HEK293 (cell line): Measurements from ENCODE around the gene CACNA1F.

ENCODE experiments used
- GLI2 ChIP-seq: fragments of 450-650 bp; formaldehyde crosslinking; IDR thresholded peaks from 2 replicates; pipeline ENCODE4; 2017; ENCODE audit warnings: missing biosample characterization, missing genetic modification characterization, low read depth, borderline replicate concordance
- GLIS1 ChIP-seq: fragments of 450-650 bp; formaldehyde crosslinking; IDR thresholded peaks from 2 replicates; pipeline ENCODE4 v1.5.1; 2016; ENCODE audit warnings: missing biosample characterization, missing genetic modification characterization
- GLIS2 ChIP-seq: fragments of 450-650 bp; formaldehyde crosslinking; IDR thresholded peaks from 2 replicates; pipeline ENCODE4 v1.5.1; 2016; ENCODE audit warnings: missing biosample characterization, missing genetic modification characterization
- HOXA7 ChIP-seq: sonication (generic); formaldehyde crosslinking; IDR thresholded peaks from 2 replicates; pipeline ENCODE4 v1.8.1; 2022; ENCODE audit warnings: missing genetic modification reagents, borderline replicate concordance
- KLF7 ChIP-seq: fragments of 450-650 bp; formaldehyde crosslinking; IDR thresholded peaks from 2 replicates; pipeline ENCODE4 v1.5.1; 2016; ENCODE audit warnings: missing biosample characterization, missing genetic modification characterization, borderline replicate concordance
- SALL2 ChIP-seq: fragments of 450-650 bp; formaldehyde crosslinking; IDR thresholded peaks from 2 replicates; pipeline ENCODE4 v1.5.0; 2017; ENCODE audit warnings: missing biosample characterization, mild to moderate bottlenecking, missing genetic modification characterization, borderline replicate concordance
- SCRT1 ChIP-seq: fragments of 450-650 bp; formaldehyde crosslinking; IDR thresholded peaks from 2 replicates; pipeline ENCODE4 v1.5.1; 2016; ENCODE audit warnings: missing biosample characterization, missing genetic modification characterization, borderline replicate concordance
- SETDB1 ChIP-seq: IDR thresholded peaks from one replicate; pipeline ENCODE4 v1.6.1; 2017; ENCODE audit warnings: mild to moderate bottlenecking, low read length, moderate library complexity, mixed read lengths; ENCODE audit not compliant: insufficient read length
- ZEB2 ChIP-seq: fragments of 450-650 bp; formaldehyde crosslinking; IDR thresholded peaks from 2 replicates; pipeline ENCODE4 v1.5.1; 2016; ENCODE audit warnings: missing biosample characterization, missing genetic modification characterization
- ZFP3 ChIP-seq: fragments of 450-650 bp; formaldehyde crosslinking; IDR thresholded peaks from 2 replicates; pipeline ENCODE4 v1.5.1; 2016; ENCODE audit warnings: low read depth, missing biosample characterization, missing genetic modification characterization
- ZNF121 ChIP-seq: fragments of 450-650 bp; formaldehyde crosslinking; IDR thresholded peaks from 2 replicates; pipeline ENCODE4 v1.5.1; 2016; ENCODE audit warnings: missing biosample characterization, missing genetic modification characterization
- ZNF132 ChIP-seq: fragments of 450-650 bp; formaldehyde crosslinking; IDR thresholded peaks from 2 replicates; pipeline ENCODE4 v1.5.1; 2017; ENCODE audit warnings: missing biosample characterization, missing genetic modification characterization, borderline replicate concordance
- ZNF155 ChIP-seq: fragments of 450-650 bp; formaldehyde crosslinking; IDR thresholded peaks from 2 replicates; pipeline ENCODE4 v1.5.1; 2016; ENCODE audit warnings: missing biosample characterization, missing genetic modification characterization
- ZNF184 ChIP-seq: fragments of 450-650 bp; IDR thresholded peaks from 2 replicates; pipeline ENCODE4 v1.5.1; 2018; ENCODE audit warnings: missing biosample characterization, mild to moderate bottlenecking, missing genetic modification characterization
- ZNF202 ChIP-seq: fragments of 450-650 bp; formaldehyde crosslinking; IDR thresholded peaks from 2 replicates; pipeline ENCODE4 v1.5.1; 2016; ENCODE audit warnings: missing biosample characterization, missing genetic modification characterization, borderline replicate concordance
- ZNF23 ChIP-seq: fragments of 450-650 bp; formaldehyde crosslinking; IDR thresholded peaks from 2 replicates; pipeline ENCODE4 v1.5.1; 2016; ENCODE audit warnings: missing biosample characterization, missing genetic modification characterization, borderline replicate concordance
- ZNF239 ChIP-seq: fragments of 450-650 bp; formaldehyde crosslinking; IDR thresholded peaks from 2 replicates; pipeline ENCODE4 v1.5.1; 2016; ENCODE audit warnings: missing biosample characterization, missing genetic modification characterization
- ZNF24 ChIP-seq: fragments of 450-650 bp; formaldehyde crosslinking; IDR thresholded peaks from 2 replicates; pipeline ENCODE4 v1.5.1; 2016; ENCODE audit warnings: missing biosample characterization, missing genetic modification characterization
- ZNF311 ChIP-seq: fragments of 450-650 bp; formaldehyde crosslinking; IDR thresholded peaks from 2 replicates; pipeline ENCODE4 v1.5.1; 2017; ENCODE audit warnings: missing biosample characterization, missing genetic modification characterization, borderline replicate concordance
- ZNF350 ChIP-seq: fragments of 450-650 bp; formaldehyde crosslinking; IDR thresholded peaks from 2 replicates; pipeline ENCODE4 v1.5.0; 2017; ENCODE audit warnings: missing biosample characterization, mild to moderate bottlenecking, missing genetic modification characterization
- ZNF37A ChIP-seq: fragments of 450-650 bp; IDR thresholded peaks from 2 replicates; pipeline ENCODE4 v1.5.1; 2018; ENCODE audit warnings: missing biosample characterization, missing genetic modification characterization
- ZNF426 ChIP-seq: fragments of 450-650 bp; formaldehyde crosslinking; IDR thresholded peaks from 2 replicates; pipeline ENCODE4 v1.5.1; 2017; ENCODE audit warnings: missing biosample characterization, missing genetic modification characterization, mild to moderate bottlenecking, inconsistent platforms, moderate library complexity
- ZNF514 ChIP-seq: fragments of 450-650 bp; formaldehyde crosslinking; IDR thresholded peaks from 2 replicates; pipeline ENCODE4 v1.5.1; 2016; ENCODE audit warnings: missing biosample characterization, missing genetic modification characterization
- ZNF544 ChIP-seq: fragments of 450-650 bp; formaldehyde crosslinking; IDR thresholded peaks from 2 replicates; pipeline ENCODE4 v1.5.0; 2017; ENCODE audit warnings: missing biosample characterization, missing genetic modification characterization
- ZNF610 ChIP-seq: fragments of 450-650 bp; formaldehyde crosslinking; IDR thresholded peaks from 2 replicates; pipeline ENCODE4 v1.5.1; 2016; ENCODE audit warnings: missing biosample characterization, missing genetic modification characterization, borderline replicate concordance
- ZNF623 ChIP-seq: fragments of 450-650 bp; formaldehyde crosslinking; IDR thresholded peaks from 2 replicates; pipeline ENCODE4 v1.5.1; 2016; ENCODE audit warnings: missing biosample characterization, missing genetic modification characterization
- ZSCAN30 ChIP-seq: fragments of 450-650 bp; IDR thresholded peaks from 2 replicates; pipeline ENCODE4 v1.5.1; 2018; ENCODE audit warnings: missing biosample characterization, mild to moderate bottlenecking, missing genetic modification characterization, moderate library complexity
- TF ChIP-seq, protein P1 (sequence below): fragments of 450-650 bp; formaldehyde crosslinking; IDR thresholded peaks from 2 replicates; pipeline ENCODE4; 2016; ENCODE audit warnings: missing biosample characterization, missing genetic modification characterization
- TF ChIP-seq, protein P2 (sequence below): fragments of 450-650 bp; formaldehyde crosslinking; IDR thresholded peaks from 2 replicates; pipeline ENCODE4 v1.5.1; 2016; ENCODE audit warnings: missing biosample characterization, missing genetic modification characterization
- TF ChIP-seq, protein P3 (sequence below): fragments of 450-650 bp; formaldehyde crosslinking; IDR thresholded peaks from 2 replicates; pipeline ENCODE4 v1.5.1; 2016; ENCODE audit warnings: missing biosample characterization, missing genetic modification characterization
- TF ChIP-seq, protein P4 (sequence below): fragments of 450-650 bp; formaldehyde crosslinking; IDR thresholded peaks from 2 replicates; pipeline ENCODE4 v1.5.1; 2016; ENCODE audit warnings: missing biosample characterization, missing genetic modification characterization
- TF ChIP-seq, protein P5 (sequence below): fragments of 450-650 bp; formaldehyde crosslinking; IDR thresholded peaks from 2 replicates; pipeline ENCODE4 v1.5.1; 2016; ENCODE audit warnings: missing biosample characterization, missing genetic modification characterization

The CACNA1F gene

DNA sequence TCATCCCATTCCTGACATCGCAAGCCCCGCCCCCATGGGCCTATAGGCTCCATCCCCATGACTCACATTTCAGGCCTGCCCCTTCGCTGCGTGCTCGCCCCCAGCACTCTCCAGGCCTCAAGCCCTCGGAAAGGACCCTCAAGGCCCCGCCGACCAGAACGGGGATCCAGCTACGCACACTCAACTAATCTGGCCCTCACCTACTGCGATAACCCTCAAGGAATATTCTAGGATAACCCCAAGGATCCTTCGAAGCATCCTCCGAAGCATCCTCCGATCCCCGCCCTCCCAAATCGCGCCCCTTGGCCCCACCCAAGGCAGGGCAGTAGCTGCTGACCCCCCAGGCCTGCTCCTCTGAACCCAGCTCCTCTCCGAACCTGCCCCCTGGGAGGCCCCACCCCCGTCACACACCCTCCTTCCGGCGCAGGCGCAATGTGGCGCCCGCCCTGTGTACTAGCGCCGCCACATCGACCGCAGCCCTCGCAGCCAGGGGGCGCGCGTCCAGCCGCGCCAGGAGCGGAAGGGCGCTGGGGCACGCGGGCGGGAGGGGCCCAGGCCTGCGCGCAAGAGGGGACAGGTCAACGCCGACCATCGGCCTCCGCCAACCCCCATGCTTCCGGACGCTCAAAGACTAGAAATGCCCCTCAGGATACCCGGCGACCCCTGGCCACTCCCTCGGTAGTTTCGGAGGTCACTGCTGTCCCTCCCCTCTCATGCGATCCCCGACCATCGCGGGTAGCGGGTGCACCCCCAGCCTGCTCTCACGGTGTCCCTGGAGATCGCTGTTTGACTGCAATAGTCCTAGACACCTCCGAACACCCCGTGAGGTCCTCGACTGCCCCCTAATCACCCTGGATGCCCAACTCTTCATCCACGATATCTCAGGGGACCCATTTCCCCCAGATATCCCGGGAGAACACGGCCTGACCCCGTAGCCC lies 77.0 kb downstream of the CACNA1F start (continued):
- TF ChIP-seq SALL2 (tag by site-specific recombination) (no peak), ZNF121 (tag by site-specific recombination) (0 out of 2 replicates have a peak, but pooled peaks have one; percentile 19), ZNF202 (tag by site-specific recombination) (no peak), ZNF623 (tag by site-specific recombination) (no peak), ZNF155 (no peak), HOXA7 (no peak), ZNF610 (0 out of 2 replicates have a peak, but pooled peaks have one; percentile 26), ZNF311 (no peak), ZNF37A (tag by site-specific recombination) (no peak), ZNF514 (tag by site-specific recombination) (no peak), ZSCAN30 (tag by site-specific recombination) (peak; percentile 25; the same call in 1 of the 2 replicates), ZEB2 (no peak), ZNF184 (no peak), GLIS1 (tag by site-specific recombination) (peak; percentile 90), ZNF350 (tag by site-specific recombination) (no peak), ZNF426 (tag by site-specific recombination) (no peak), ZFP3 (tag by site-specific recombination) (no peak), KLF7 (peak; percentile 84; the same call in 1 of the 2 replicates), ZNF132 (tag by site-specific recombination) (no peak), ZNF23 (no peak), SCRT1 (no peak), ZNF544 (tag by site-specific recombination) (no peak), ZNF24 (tag by site-specific recombination) (peak; percentile 57; the same call in 1 of the 2 replicates), ZNF239 (tag by site-specific recombination) (no peak), GLIS2 (tag by site-specific recombination) (peak; percentile 98), SETDB1 (no peak), GLI2 (tag by site-specific recombination) (no peak)
- TF ChIP-seq, protein P1, sequence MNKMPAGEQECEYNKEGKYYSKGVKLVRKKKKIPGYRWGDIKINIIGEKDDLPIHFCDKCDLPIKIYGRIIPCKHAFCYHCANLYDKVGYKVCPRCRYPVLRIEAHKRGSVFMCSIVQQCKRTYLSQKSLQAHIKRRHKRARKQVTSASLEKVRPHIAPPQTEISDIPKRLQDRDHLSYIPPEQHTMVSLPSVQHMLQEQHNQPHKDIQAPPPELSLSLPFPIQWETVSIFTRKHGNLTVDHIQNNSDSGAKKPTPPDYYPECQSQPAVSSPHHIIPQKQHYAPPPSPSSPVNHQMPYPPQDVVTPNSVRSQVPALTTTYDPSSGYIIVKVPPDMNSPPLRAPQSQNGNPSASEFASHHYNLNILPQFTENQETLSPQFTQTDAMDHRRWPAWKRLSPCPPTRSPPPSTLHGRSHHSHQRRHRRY (tag by site-specific recombination), result no peak
- TF ChIP-seq, protein P2, sequence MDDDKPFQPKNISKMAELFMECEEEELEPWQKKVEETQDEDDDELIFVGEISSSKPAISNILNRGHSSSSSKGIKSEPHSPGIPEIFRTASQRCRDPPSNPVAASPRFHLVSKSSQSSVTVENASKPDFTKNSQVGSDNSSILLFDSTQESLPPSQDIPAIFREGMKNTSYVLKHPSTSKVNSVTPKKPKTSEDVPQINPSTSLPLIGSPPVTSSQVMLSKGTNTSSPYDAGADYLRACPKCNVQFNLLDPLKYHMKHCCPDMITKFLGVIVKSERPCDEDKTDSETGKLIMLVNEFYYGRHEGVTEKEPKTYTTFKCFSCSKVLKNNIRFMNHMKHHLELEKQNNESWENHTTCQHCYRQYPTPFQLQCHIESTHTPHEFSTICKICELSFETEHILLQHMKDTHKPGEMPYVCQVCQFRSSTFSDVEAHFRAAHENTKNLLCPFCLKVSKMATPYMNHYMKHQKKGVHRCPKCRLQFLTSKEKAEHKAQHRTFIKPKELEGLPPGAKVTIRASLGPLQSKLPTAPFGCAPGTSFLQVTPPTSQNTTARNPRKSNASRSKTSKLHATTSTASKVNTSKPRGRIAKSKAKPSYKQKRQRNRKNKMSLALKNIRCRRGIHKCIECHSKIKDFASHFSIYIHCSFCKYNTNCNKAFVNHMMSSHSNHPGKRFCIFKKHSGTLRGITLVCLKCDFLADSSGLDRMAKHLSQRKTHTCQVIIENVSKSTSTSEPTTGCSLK, result no peak
- TF ChIP-seq, protein P3, sequence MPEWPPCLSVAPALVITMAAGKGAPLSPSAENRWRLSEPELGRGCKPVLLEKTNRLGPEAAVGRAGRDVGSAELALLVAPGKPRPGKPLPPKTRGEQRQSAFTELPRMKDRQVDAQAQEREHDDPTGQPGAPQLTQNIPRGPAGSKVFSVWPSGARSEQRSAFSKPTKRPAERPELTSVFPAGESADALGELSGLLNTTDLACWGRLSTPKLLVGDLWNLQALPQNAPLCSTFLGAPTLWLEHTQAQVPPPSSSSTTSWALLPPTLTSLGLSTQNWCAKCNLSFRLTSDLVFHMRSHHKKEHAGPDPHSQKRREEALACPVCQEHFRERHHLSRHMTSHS (tag by site-specific recombination), result no peak
- TF ChIP-seq, protein P4, sequence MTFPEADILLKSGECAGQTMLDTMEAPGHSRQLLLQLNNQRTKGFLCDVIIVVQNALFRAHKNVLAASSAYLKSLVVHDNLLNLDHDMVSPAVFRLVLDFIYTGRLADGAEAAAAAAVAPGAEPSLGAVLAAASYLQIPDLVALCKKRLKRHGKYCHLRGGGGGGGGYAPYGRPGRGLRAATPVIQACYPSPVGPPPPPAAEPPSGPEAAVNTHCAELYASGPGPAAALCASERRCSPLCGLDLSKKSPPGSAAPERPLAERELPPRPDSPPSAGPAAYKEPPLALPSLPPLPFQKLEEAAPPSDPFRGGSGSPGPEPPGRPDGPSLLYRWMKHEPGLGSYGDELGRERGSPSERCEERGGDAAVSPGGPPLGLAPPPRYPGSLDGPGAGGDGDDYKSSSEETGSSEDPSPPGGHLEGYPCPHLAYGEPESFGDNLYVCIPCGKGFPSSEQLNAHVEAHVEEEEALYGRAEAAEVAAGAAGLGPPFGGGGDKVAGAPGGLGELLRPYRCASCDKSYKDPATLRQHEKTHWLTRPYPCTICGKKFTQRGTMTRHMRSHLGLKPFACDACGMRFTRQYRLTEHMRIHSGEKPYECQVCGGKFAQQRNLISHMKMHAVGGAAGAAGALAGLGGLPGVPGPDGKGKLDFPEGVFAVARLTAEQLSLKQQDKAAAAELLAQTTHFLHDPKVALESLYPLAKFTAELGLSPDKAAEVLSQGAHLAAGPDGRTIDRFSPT (tag by site-specific recombination), result peak; percentile 61
- TF ChIP-seq, protein P5, sequence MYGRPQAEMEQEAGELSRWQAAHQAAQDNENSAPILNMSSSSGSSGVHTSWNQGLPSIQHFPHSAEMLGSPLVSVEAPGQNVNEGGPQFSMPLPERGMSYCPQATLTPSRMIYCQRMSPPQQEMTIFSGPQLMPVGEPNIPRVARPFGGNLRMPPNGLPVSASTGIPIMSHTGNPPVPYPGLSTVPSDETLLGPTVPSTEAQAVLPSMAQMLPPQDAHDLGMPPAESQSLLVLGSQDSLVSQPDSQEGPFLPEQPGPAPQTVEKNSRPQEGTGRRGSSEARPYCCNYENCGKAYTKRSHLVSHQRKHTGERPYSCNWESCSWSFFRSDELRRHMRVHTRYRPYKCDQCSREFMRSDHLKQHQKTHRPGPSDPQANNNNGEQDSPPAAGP (tag by site-specific recombination), result peak; percentile 79; the same call in 1 of the 2 replicates
